Liver (tissue), 9 donors: ENCODE results near the gene ECEL1. TPM values are rescaled to one million over a fixed set of nuclear protein-coding genes. Genes with fewer than 3 reads are reported as not detected.
"Not testable (repeated sequence)": the region's sequence is repeated elsewhere in the genome, so short reads cannot be mapped to it uniquely, and the experiment has no call there.

Experiments used
- DNase-seq: peaks from one replicate; pipeline ENCODE4 v3.0.0-alpha.2; 2017; ENCODE audit warnings: low spot score
- H3K27ac ChIP-seq, 2 donors: one replicate each; pipeline ENCODE4 v1.7.0; 2013; ENCODE audit warnings: inconsistent platforms in 2 of 2, low read length in 2 of 2, control low read depth in 1 of 2, low read depth in 1 of 2, mild to moderate bottlenecking in 1 of 2
- H3K27me3 ChIP-seq, 4 donors: one replicate each; pipeline versions ENCODE4 v1.6.1 to v1.7.0; 2013; ENCODE audit warnings: low read length in 3 of 4, inconsistent platforms in 1 of 4, mild to moderate bottlenecking in 1 of 4, moderate library complexity in 1 of 4; ENCODE audit not compliant: control insufficient read depth in 4 of 4, insufficient read depth in 4 of 4
- H3K36me3 ChIP-seq, 4 donors: one replicate each; pipeline versions ENCODE4 v1.6.1 to v1.7.0; 2013; ENCODE audit warnings: low read length in 3 of 4, mild to moderate bottlenecking in 3 of 4, low read depth in 1 of 4, moderate library complexity in 1 of 4; ENCODE audit not compliant: control insufficient read depth in 4 of 4, insufficient read depth in 3 of 4
- H3K4me1 ChIP-seq, 4 donors: one replicate each; pipeline versions ENCODE4 v1.6.1 to v1.7.0; 2013; ENCODE audit warnings: low read length in 3 of 4, mild to moderate bottlenecking in 3 of 4, moderate library complexity in 1 of 4; ENCODE audit not compliant: control insufficient read depth in 4 of 4, insufficient read depth in 4 of 4
- H3K4me3 ChIP-seq, 3 donors: one replicate each; pipeline versions ENCODE4 v1.6.1 to v1.7.0; 2013; ENCODE audit warnings: low read length in 3 of 3, control low read depth in 1 of 3, low read depth in 1 of 3, mild to moderate bottlenecking in 1 of 3
- H3K9ac ChIP-seq, 2 donors: one replicate each; pipeline ENCODE4 v1.7.0; 2013; ENCODE audit warnings: low read length in 2 of 2, mild to moderate bottlenecking in 2 of 2, moderate library complexity in 2 of 2, control low read depth in 1 of 2, low read depth in 1 of 2
- H3K9me3 ChIP-seq, 4 donors: one replicate each; pipeline versions ENCODE4 v1.6.1 to v1.7.0; 2013; ENCODE audit warnings: low read length in 3 of 4; ENCODE audit not compliant: control insufficient read depth in 4 of 4
- ATF3 ChIP-seq: IDR thresholded peaks from 2 replicates; pipeline ENCODE4 v1.6.1; 2016; ENCODE audit warnings: antibody characterized with exemption
- CTCF ChIP-seq: fragments of 150-350 bp; IDR thresholded peaks from 2 replicates; pipeline ENCODE4 v1.5.1; 2017; ENCODE audit warnings: improper control_type of control experiment, low read depth, low read length; ENCODE audit not compliant: missing input control
- FOXA1 ChIP-seq: IDR thresholded peaks from 2 replicates; pipeline ENCODE4 v1.6.1; 2016; ENCODE audit warnings: antibody characterized with exemption
- FOXA2 ChIP-seq: IDR thresholded peaks from 2 replicates; pipeline ENCODE4 v1.6.1; 2016; ENCODE audit warnings: antibody characterized with exemption
- HNF4A ChIP-seq, 2 donors: conservative IDR thresholded peaks; 2 replicates each; pipeline ENCODE4 v1.6.1; 2016; ENCODE audit warnings: antibody characterized with exemption in 2 of 2, mild to moderate bottlenecking in 2 of 2
- HNF4G ChIP-seq: IDR thresholded peaks from 2 replicates; pipeline ENCODE4 v1.6.1; 2016; ENCODE audit warnings: antibody characterized with exemption
- JUND ChIP-seq, 2 donors: IDR thresholded peaks; 2 replicates each; pipeline ENCODE4 v1.6.1; 2016; ENCODE audit warnings: antibody characterized with exemption in 2 of 2
- NR2F2 ChIP-seq: IDR thresholded peaks from 2 replicates; pipeline ENCODE4 v1.6.1; 2016; ENCODE audit warnings: antibody characterized with exemption
- RAD21 ChIP-seq, 2 donors: IDR thresholded peaks; 2 replicates each; pipeline ENCODE4 v1.6.1; 2016; ENCODE audit warnings: antibody characterized with exemption in 2 of 2, mild to moderate bottlenecking in 2 of 2
- RXRA ChIP-seq, 2 donors: IDR thresholded peaks; 2 replicates each; pipeline ENCODE4 v1.6.1; 2017 to 2018; ENCODE audit warnings: antibody characterized with exemption in 2 of 2, mild to moderate bottlenecking in 1 of 2
- SP1 ChIP-seq: IDR thresholded peaks from 2 replicates; pipeline ENCODE4 v1.6.1; 2018; ENCODE audit warnings: antibody characterized with exemption, mild to moderate bottlenecking
- YY1 ChIP-seq: IDR thresholded peaks from 2 replicates; pipeline ENCODE4 v1.6.1; 2016; ENCODE audit warnings: antibody characterized with exemption, mild to moderate bottlenecking
- WGBS: extraction: QIAGEN DNeasy Blood & Tissue Kit; methylation state at CpG from one replicate; pipeline ENCODE4 v1.1.7; 2013; 5-methylcytosine and 5-hydroxymethylcytosine counted together
- polyA plus RNA-seq, 2 donors: library from polyadenylated mRNA; stranded (reverse) in 1 of 2; unstranded in 1 of 2; fragments of 200-250 nt in 1 of 2; fragments of >200 nt in 1 of 2; fragmentation: Nextera tagmentation in 1 of 2; extraction: Ambion mirVana in 1 of 2; gene quantifications; one replicate each; pipeline versions ENCODE4 v1.2.1 to v1.2.3, GENCODE V29; 2013 to 2015
- total RNA-seq, 2 donors: library from RNA; depleted of rRNA; stranded (reverse); fragments of >200 nt; gene quantifications; one replicate each; pipeline ENCODE4 v1.2.3, GENCODE V29; 2014
- donor health status: healthy.
- donor health status: healthy.
- donor health status: healthy.
- donor health status: healthy.
- donor health status: healthy.

Gene ECEL1
- total and polyA plus RNA-seq, 4 donors = 0.67 to 1.8 TPM; not detected in 2

- H3K4me3 ChIP-seq = no peak overlapping the region
- no peaks in the 10 kb centered on the region for H3K27me3 ChIP-seq
- 86% methylated on average over 14 of the region's 14 CpGs for WGBS
- H3K36me3 ChIP-seq = no peaks in the 10 kb centered on the region
- peaks cover 0 to 3% (median under 1%) of the 10 kb centered on the region in 4 donors for H3K9me3 ChIP-seq
- H3K9ac ChIP-seq = no peak overlapping the region
- no peak overlapping the region for H3K27ac ChIP-seq
- TF ChIP-seq RXRA (IDR thresholded peaks at IDR 0.05) (no peak), HNF4G (no peak), FOXA1 (no peak), NR2F2 (no peak), CTCF (no peak), YY1 (no peak), RAD21 (IDR thresholded peaks at IDR 0.05) (no peak), ATF3 (no peak), SP1 (no peak)
- no peak for DNase-seq
- H3K4me1 ChIP-seq = no peaks in the 10 kb centered on the region
Observed at GRCh38 chr2:232534940-232535651, 47.5 kb upstream of the ECEL1 start.

GRCh38 chr2:232533944-232534710, 46.5 kb upstream of the ECEL1 start:
- DNase-seq = no peak
- no peaks in the 10 kb centered on the region for H3K27me3 ChIP-seq
- 84% methylated on average over 13 of the region's 13 CpGs for WGBS

DNA sequence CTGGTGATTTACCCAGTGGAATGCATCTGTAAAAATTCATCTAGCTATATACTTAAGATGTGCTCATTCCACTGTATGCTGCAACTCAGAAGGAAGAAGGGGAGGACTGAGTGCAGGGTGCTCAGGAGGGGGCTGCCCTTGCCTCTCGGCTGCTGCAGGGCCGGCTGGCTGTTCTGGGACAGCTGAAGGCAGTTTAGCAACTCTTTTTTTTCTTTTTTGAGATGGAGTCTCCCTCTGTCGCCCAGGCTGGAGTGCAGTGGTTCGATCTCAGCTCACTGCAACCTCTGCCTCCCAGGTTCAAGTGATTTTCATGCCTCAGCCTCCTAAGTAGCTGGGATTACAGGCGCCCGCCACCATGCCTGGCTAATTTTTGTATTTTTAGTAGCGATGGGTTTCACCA, 45.2 kb upstream of the ECEL1 start:
- H3K4me1 ChIP-seq, H3K36me3 ChIP-seq, H3K27ac ChIP-seq, H3K4me3 ChIP-seq, H3K9me3 ChIP-seq, DNase-seq, H3K9ac ChIP-seq, H3K27me3 ChIP-seq: not testable (repeated sequence)
- 88% methylated on average over 7 of the region's 7 CpGs for WGBS

More at GRCh38 chr2:232533944-232534710, 46.5 kb upstream of the ECEL1 start:
- Histone ChIP-seq H3K36me3 (no peaks in the 10 kb centered on the region), H3K27ac (no peak overlapping the region), H3K4me1 (no peaks in the 10 kb centered on the region), H3K4me3 (no peak overlapping the region), H3K9me3 (peaks cover 0 to 3% (median under 1%) of the 10 kb centered on the region in 4 donors), H3K9ac (no peak overlapping the region)
- TF ChIP-seq CTCF = no peak
- TF ChIP-seq JUND (IDR thresholded peaks at IDR 0.05) = no peak
- TF ChIP-seq NR2F2 = no peak
- no peak for TF ChIP-seq HNF4G
- TF ChIP-seq YY1 = no peak
- no peak for TF ChIP-seq SP1
- TF ChIP-seq FOXA2 = no peak
- no peak for TF ChIP-seq RXRA (IDR thresholded peaks at IDR 0.05)
- TF ChIP-seq HNF4A (conservative IDR thresholded peaks at IDR 0.05) = no peak
